SK-N-SH treated with all-trans-retinoic acid at 6 μM for 48 hours (cell line): ENCODE results near the gene VPS25.

Source experiments
- ATAC-seq: fragments of 200-7000 bp; cut with Tn5 transposase; 3 replicates; pipeline ENCODE4 v1.9.1; 2020; ENCODE audit warnings: mild to moderate bottlenecking, moderate library complexity
- ARNTL ChIP-seq: fragments of 450-650 bp; formaldehyde crosslinking; IDR thresholded peaks from 2 replicates; pipeline ENCODE4 v1.5.0; 2020; ENCODE audit warnings: low read depth, mild to moderate bottlenecking, moderate library complexity, borderline replicate concordance
- BACH2 ChIP-seq: fragments of 250-450 bp; sonication (Bioruptor Pico); IDR thresholded peaks from 2 replicates; pipeline ENCODE4 v1.9.0; 2021; ENCODE audit warnings: mild to moderate bottlenecking, borderline replicate concordance
- CREB5 ChIP-seq: fragments of 250-450 bp; sonication (Bioruptor Pico); IDR thresholded peaks from 2 replicates; pipeline ENCODE4 v1.5.1; 2020; ENCODE audit warnings: low read depth, mild to moderate bottlenecking, moderate library complexity
- CSDC2 ChIP-seq: fragments of 250-450 bp; sonication (Bioruptor Pico); IDR thresholded peaks from 2 replicates; pipeline ENCODE4 v1.5.0; 2020; ENCODE audit warnings: mild to moderate bottlenecking, moderate library complexity
- ESRRG ChIP-seq: fragments of 250-450 bp; sonication (Bioruptor Pico); IDR thresholded peaks from 2 replicates; pipeline ENCODE4 v1.6.1; 2021; ENCODE audit warnings: mild to moderate bottlenecking
- GLIS3 ChIP-seq: fragments of 250-450 bp; sonication (Bioruptor Pico); IDR thresholded peaks from 2 replicates; pipeline ENCODE4 v1.5.0; 2020; ENCODE audit warnings: mild to moderate bottlenecking, moderate library complexity
- ISL1 ChIP-seq: fragments of 250-450 bp; sonication (Bioruptor Pico); IDR thresholded peaks from 2 replicates; pipeline ENCODE4 v2.1.2; 2022; ENCODE audit warnings: mild to moderate bottlenecking, moderate library complexity
- OSR1 ChIP-seq: fragments of 250-450 bp; sonication (Bioruptor Pico); IDR thresholded peaks from 2 replicates; pipeline ENCODE4 v1.8.0; 2022; ENCODE audit warnings: moderate library complexity, mild to moderate bottlenecking, inconsistent platforms
- PPARA ChIP-seq: fragments of 250-450 bp; sonication (Bioruptor Pico); IDR thresholded peaks from 2 replicates; pipeline ENCODE4 v1.5.0; 2020; ENCODE audit warnings: mild to moderate bottlenecking, borderline replicate concordance
- RARB ChIP-seq: fragments of 250-450 bp; sonication (Bioruptor Pico); IDR thresholded peaks from 2 replicates; pipeline ENCODE4 v1.8.0; 2021; ENCODE audit warnings: mild to moderate bottlenecking, moderate library complexity
- SNAI2 ChIP-seq: fragments of 250-450 bp; sonication (Bioruptor Pico); IDR thresholded peaks from 2 replicates; pipeline ENCODE4 v1.5.0; 2020; ENCODE audit warnings: mild to moderate bottlenecking, moderate library complexity
- TCF4 ChIP-seq: fragments of 250-450 bp; sonication (Bioruptor Pico); IDR thresholded peaks from 2 replicates; pipeline ENCODE4 v1.8.0; 2021; ENCODE audit warnings: mild to moderate bottlenecking, moderate library complexity, borderline replicate concordance
- TOX ChIP-seq: fragments of 250-450 bp; sonication (Bioruptor Pico); IDR thresholded peaks from 2 replicates; pipeline ENCODE4 v1.8.0; 2021; ENCODE audit warnings: mild to moderate bottlenecking, moderate library complexity, borderline replicate concordance
- TSHZ2 ChIP-seq: fragments of 250-450 bp; sonication (Bioruptor Pico); IDR thresholded peaks from 2 replicates; pipeline ENCODE4 v1.5.0; 2020; ENCODE audit warnings: mild to moderate bottlenecking, moderate library complexity
- ZC3H10 ChIP-seq: fragments of 250-450 bp; sonication (Bioruptor Pico); IDR thresholded peaks from 2 replicates; pipeline ENCODE4 v1.5.1; 2021; ENCODE audit warnings: mild to moderate bottlenecking, moderate library complexity
- ZFP3 ChIP-seq: fragments of 250-450 bp; sonication (Bioruptor Pico); IDR thresholded peaks from 2 replicates; pipeline ENCODE4 v1.5.0; 2020; ENCODE audit warnings: mild to moderate bottlenecking, moderate library complexity
- ZFP30 ChIP-seq: fragments of 450-650 bp; formaldehyde crosslinking; IDR thresholded peaks from 2 replicates; pipeline ENCODE4 v1.5.0; 2022; ENCODE audit warnings: mild to moderate bottlenecking, moderate library complexity
- ZNF565 ChIP-seq: fragments of 450-650 bp; formaldehyde crosslinking; conservative IDR thresholded peaks from 2 replicates; pipeline ENCODE4 v1.5.0; 2020; ENCODE audit warnings: low read depth, mild to moderate bottlenecking, moderate library complexity
- ZNF70 ChIP-seq: fragments of 450-650 bp; formaldehyde crosslinking; IDR thresholded peaks from 2 replicates; pipeline ENCODE4 v1.5.0; 2020; ENCODE audit warnings: mild to moderate bottlenecking, moderate library complexity
- ZNF8 ChIP-seq: fragments of 450-650 bp; formaldehyde crosslinking; IDR thresholded peaks from 2 replicates; pipeline ENCODE4 v1.5.0; 2020; ENCODE audit warnings: mild to moderate bottlenecking, moderate library complexity
- TF ChIP-seq, protein P1 (sequence below): fragments of 250-450 bp; sonication (Bioruptor Pico); IDR thresholded peaks from 2 replicates; pipeline ENCODE4 v1.5.1; 2021; ENCODE audit warnings: mild to moderate bottlenecking, moderate library complexity
- TF ChIP-seq, protein P2 (sequence below): fragments of 250-450 bp; sonication (Bioruptor Pico); IDR thresholded peaks from 2 replicates; pipeline ENCODE4 v1.8.0; 2021; ENCODE audit warnings: low read depth, mild to moderate bottlenecking, moderate library complexity, borderline replicate concordance

The VPS25 gene

DNA sequence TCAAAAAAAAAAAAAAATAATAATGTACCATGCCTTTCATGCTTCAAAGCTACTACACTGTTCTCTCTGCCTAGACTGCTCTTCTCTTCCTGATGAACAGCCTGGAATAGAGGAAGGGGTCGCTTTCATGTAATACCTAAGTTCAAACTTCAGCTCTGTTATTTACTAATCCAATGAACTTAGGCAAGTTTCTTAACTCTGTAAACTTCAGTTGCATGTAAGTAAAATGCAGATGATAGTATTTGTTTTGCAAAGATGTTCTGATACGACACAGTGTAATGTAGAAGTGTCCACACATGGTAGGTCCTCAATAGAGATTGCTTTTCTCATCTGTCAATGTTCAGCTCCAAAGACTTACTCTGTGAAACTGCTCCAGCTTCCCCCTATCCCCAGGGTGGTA, 18.7 kb downstream of the VPS25 start:
- no peak for ATAC-seq
- TF ChIP-seq PPARA (CRISPR knock-in tag) (no peak), TCF4 (CRISPR knock-in tag) (no peak)

DNA sequence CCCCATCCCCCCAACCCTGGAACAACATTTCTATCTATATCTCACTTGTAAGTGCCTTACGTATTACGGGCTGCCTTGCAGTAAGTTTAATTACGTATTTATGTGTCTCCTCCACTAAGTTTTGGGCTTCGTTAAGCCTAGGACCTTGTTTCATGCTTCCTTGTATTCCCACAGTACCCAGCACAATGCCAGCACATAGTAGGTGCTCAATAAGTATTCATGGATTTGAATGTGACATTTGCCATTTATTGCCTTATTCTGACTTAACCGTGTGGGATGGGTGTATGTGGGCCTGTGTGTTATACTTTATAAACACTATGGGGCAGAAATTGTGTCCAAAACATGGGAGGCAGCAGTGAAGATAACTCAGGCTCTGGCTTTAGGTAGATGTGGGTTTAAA, 19.3 kb downstream of the VPS25 start:
- TF ChIP-seq TOX (CRISPR knock-in tag) (no peak), TCF4 (CRISPR knock-in tag) (no peak), ESRRG (no peak)
- ATAC-seq, result no peak

DNA sequence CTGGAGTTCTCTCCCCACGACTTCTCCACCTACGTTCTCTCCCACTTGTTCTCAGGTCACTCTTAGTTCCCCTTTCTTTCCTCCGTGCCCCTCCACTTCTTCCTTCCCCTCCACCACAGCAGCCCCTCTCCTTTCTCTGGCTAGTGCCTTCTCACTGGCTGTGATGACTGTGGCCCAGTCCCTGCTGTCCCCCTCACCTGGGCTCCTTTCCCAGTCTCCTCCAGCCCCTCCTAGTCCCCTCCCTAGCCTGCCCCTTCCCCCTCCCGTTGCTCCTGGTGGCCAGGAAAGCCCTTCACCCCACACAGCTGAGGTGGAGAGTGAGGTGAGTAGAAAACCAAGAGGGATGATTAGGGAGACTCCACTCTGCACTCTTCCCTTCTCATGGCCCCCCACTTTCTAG, 21.8 kb downstream of the VPS25 start:
- TF ChIP-seq, protein P1, sequence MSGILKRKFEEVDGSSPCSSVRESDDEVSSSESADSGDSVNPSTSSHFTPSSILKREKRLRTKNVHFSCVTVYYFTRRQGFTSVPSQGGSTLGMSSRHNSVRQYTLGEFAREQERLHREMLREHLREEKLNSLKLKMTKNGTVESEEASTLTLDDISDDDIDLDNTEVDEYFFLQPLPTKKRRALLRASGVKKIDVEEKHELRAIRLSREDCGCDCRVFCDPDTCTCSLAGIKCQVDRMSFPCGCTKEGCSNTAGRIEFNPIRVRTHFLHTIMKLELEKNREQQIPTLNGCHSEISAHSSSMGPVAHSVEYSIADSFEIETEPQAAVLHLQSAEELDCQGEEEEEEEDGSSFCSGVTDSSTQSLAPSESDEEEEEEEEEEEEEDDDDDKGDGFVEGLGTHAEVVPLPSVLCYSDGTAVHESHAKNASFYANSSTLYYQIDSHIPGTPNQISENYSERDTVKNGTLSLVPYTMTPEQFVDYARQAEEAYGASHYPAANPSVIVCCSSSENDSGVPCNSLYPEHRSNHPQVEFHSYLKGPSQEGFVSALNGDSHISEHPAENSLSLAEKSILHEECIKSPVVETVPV, result no peak
- TF ChIP-seq ZFP30 (CRISPR knock-in tag) (no peak), TCF4 (CRISPR knock-in tag) (no peak), TOX (CRISPR knock-in tag) (no peak), ZNF70 (CRISPR knock-in tag) (no peak), ZNF565 (CRISPR knock-in tag) (no peak)
- TF ChIP-seq, protein P2, sequence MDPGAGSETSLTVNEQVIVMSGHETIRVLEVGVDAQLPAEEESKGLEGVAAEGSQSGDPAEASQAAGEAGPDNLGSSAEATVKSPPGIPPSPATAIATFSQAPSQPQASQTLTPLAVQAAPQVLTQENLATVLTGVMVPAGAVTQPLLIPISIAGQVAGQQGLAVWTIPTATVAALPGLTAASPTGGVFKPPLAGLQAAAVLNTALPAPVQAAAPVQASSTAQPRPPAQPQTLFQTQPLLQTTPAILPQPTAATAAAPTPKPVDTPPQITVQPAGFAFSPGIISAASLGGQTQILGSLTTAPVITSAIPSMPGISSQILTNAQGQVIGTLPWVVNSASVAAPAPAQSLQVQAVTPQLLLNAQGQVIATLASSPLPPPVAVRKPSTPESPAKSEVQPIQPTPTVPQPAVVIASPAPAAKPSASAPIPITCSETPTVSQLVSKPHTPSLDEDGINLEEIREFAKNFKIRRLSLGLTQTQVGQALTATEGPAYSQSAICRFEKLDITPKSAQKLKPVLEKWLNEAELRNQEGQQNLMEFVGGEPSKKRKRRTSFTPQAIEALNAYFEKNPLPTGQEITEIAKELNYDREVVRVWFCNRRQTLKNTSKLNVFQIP (CRISPR knock-in tag), result no peak
- TF ChIP-seq, all 23 proteins: peak for 0
- ATAC-seq, result no peak

DNA sequence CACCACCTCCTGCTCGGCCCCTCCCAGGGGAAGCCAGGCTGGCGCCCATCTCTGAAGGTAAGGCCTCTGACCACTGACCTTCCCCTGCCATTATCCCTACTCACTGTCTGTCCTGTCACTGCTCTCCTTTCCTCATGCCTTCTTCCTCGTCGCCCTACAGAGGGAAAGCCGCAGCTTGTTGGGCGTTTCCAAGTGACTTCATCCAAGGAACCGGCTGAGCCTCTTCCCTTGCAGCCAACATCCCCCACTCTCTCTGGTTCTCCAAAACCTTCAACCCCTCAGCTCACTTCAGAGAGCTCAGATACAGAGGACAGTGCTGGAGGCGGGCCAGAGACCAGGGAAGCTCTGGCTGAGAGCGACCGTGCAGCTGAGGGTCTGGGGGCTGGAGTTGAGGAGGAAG, 22.2 kb downstream of the VPS25 start:
- ATAC-seq, result no peak
- TF ChIP-seq ISL1 (no peak), ZC3H10 (CRISPR knock-in tag) (no peak), CREB5 (CRISPR knock-in tag) (no peak), PPARA (CRISPR knock-in tag) (no peak)
- TF ChIP-seq, all 23 proteins: peak for 0

- ATAC-seq, result no peak
- TF ChIP-seq RARB (CRISPR knock-in tag) (no peak), CSDC2 (no peak), ISL1 (no peak)
These were observed 23.0 kb downstream of the VPS25 start for GRCh38 chr17:42796066-42796758.

DNA sequence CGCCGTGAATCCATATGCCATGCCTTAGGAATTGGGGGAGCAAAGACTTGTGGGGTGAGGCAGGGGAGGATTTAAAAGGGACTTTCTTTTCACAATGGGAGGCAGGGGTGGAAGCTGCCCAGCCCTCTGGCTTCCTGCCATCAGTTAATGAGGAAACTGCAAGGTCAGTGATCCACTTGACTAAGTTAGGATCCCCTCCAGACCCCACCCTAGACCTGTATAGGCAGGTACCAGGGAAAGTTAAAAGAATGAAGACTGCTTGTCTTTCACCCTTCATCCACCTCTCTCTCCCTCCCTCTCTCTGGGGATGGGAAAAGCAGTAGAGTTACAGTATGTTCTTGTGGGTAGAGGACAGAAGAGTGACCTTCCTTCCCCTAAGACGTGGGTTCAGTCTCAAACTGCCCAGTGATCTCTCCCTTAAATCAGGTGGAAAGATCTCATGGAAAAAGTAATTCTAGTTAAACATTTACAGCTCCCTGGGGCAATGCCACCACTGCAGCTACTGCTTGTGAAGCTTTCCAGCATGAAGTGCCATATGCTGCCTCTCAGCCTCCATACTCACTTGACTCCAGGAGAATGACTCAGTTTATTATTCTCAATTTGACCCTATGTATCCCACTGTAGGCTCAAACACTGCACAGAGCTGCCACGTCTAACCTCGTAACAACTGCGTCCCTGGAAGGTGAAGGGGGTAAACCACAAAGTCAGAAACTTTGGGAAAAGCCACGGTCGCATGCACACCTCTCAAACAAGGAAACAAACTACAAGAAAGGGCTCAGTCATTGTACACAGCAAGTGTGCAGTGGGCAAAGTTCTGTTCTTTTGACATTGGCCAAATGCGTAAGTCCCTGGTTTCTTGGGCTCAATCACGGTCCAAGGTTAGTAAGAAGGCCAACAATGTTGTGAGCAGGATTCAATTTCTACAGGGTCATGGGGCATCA, 24.1 kb downstream of the VPS25 start:
- TF ChIP-seq, protein P2 (CRISPR knock-in tag), result no peak
- TF ChIP-seq BACH2 (CRISPR knock-in tag), result no peak
- TF ChIP-seq ZFP3 (CRISPR knock-in tag), result no peak
- no peak for TF ChIP-seq ZC3H10 (CRISPR knock-in tag)
- no peak for TF ChIP-seq CSDC2
- TF ChIP-seq ZNF70 (CRISPR knock-in tag), result no peak
- no peak for TF ChIP-seq ZNF8 (CRISPR knock-in tag)
- TF ChIP-seq ARNTL (CRISPR knock-in tag), result no peak
- TF ChIP-seq SNAI2 (CRISPR knock-in tag), result no peak
- no peak for TF ChIP-seq TCF4 (CRISPR knock-in tag)
- no peak for TF ChIP-seq ISL1
- TF ChIP-seq ZFP30 (CRISPR knock-in tag), result no peak
- TF ChIP-seq RARB (CRISPR knock-in tag), result no peak
- no peak for TF ChIP-seq TOX (CRISPR knock-in tag)
- TF ChIP-seq TSHZ2 (CRISPR knock-in tag), result no peak
- no peak for TF ChIP-seq ZNF565 (CRISPR knock-in tag)
- TF ChIP-seq GLIS3 (CRISPR knock-in tag), result no peak
- no peak for TF ChIP-seq PPARA (CRISPR knock-in tag)
- TF ChIP-seq OSR1, result no peak
- no peak for ATAC-seq
